ENCODE data around the gene ETS1. TPM values are rescaled to one million over a fixed set of nuclear protein-coding genes. Genes with fewer than 3 reads are reported as not detected.

The ETS1 gene
- polyA plus RNA-seq, 1 donor (not counting 4 experiments of a cell fraction or from before 2014, with no cell fraction given), result 41.0 TPM

DNA sequence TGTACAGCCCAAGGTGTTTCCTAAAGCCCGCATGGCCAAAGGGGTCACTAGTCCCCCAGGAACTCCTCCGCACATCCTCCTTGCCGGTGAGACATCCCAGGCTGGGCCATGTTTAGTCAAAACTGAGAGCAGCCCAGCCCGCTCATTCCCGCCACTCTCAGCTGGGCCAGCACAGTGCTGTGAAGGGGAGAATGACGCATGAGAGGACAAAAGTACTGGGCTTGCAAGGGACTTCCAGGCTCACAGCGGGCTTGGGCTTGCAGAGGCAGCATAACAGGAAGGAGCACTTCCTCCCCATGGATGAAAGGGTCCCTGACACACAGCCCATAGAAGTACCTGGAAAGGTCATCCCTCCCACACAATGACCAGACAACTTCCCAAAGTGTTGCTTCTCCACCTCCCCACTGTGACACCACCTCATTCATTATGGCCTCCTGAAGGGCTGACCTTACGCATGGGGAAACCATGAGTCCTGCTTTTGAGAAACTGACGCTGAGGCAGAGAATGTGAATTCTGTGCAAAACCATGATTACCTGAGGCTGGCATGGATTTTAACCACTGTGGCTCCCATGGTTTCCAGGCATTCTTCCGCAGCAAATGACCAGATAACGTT, 19.1 kb downstream of the ETS1 start:
- FAIRE-seq (no peak), DNase-seq (ENCODE audit: low read depth, low spot score) (no peak)
- H3K4me3 ChIP-seq (ENCODE audit: control insufficient read depth in 2 of 3, extremely low read depth in 1 of 3, insufficient read depth in 2 of 3, low read depth in 1 of 3, low read length in 3 of 3), result no peak overlapping the region
- H3K9ac ChIP-seq (ENCODE audit: control insufficient read depth, extremely low read depth, insufficient read depth, low read length), result no peak overlapping the region
- H3K36me3 ChIP-seq (ENCODE audit: control insufficient read depth in 2 of 2, extremely low read depth in 1 of 2, insufficient read depth in 2 of 2, low read length in 2 of 2), result no peaks in the 10 kb centered on the region
- TF ChIP-seq, protein P1, sequence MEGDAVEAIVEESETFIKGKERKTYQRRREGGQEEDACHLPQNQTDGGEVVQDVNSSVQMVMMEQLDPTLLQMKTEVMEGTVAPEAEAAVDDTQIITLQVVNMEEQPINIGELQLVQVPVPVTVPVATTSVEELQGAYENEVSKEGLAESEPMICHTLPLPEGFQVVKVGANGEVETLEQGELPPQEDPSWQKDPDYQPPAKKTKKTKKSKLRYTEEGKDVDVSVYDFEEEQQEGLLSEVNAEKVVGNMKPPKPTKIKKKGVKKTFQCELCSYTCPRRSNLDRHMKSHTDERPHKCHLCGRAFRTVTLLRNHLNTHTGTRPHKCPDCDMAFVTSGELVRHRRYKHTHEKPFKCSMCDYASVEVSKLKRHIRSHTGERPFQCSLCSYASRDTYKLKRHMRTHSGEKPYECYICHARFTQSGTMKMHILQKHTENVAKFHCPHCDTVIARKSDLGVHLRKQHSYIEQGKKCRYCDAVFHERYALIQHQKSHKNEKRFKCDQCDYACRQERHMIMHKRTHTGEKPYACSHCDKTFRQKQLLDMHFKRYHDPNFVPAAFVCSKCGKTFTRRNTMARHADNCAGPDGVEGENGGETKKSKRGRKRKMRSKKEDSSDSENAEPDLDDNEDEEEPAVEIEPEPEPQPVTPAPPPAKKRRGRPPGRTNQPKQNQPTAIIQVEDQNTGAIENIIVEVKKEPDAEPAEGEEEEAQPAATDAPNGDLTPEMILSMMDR (optimal IDR thresholded peaks at IDR 0.05 in 1 of 3, IDR thresholded peaks at IDR 0.05 in 1 of 3, conservative IDR thresholded peaks at IDR 0.05 in 1 of 3; ENCODE audit: extremely low read depth in 1 of 3, insufficient read depth in 2 of 3, low read length in 3 of 3), result no peak
- no peak for TF ChIP-seq EZH2 (IDR thresholded peaks at IDR 0.05; ENCODE audit: low read length)
- dilution Hi-C loops (cut with MboI; ENCODE audit: extremely low pct_ligation_motif_present, low sequenced_read_pairs), result no loop called here
- H4K20me1 ChIP-seq (ENCODE audit: control insufficient read depth, extremely low read depth, insufficient read depth, low read length), result no peaks in the 10 kb centered on the region
- H3K27ac ChIP-seq (ENCODE audit: control insufficient read depth, insufficient read depth, low read length), result no peak overlapping the region
- H3K4me2 ChIP-seq (ENCODE audit: control insufficient read depth, extremely low read depth, insufficient read depth, low read depth, low read length), result no peak overlapping the region
- no peaks in the 10 kb centered on the region for H3K9me3 ChIP-seq (ENCODE audit: control insufficient read depth, low read depth, low read length)
- H3K9me1 ChIP-seq (ENCODE audit: control insufficient read depth, extremely low read depth, insufficient read depth, low read length), result no peaks in the 10 kb centered on the region
- H3K27me3 ChIP-seq (ENCODE audit: control insufficient read depth, extremely low read depth, insufficient read depth, low read length), result peaks cover 3% of the 10 kb centered on the region
- H3K4me1 ChIP-seq (ENCODE audit: control insufficient read depth, extremely low read depth, insufficient read depth, low read length), result peaks cover 2% of the 10 kb centered on the region
- H3K79me2 ChIP-seq (ENCODE audit: control insufficient read depth, insufficient read depth, low read length), result no peaks in the 10 kb centered on the region
- H2AFZ ChIP-seq (ENCODE audit: control insufficient read depth, low read length), result no peak overlapping the region

DNA sequence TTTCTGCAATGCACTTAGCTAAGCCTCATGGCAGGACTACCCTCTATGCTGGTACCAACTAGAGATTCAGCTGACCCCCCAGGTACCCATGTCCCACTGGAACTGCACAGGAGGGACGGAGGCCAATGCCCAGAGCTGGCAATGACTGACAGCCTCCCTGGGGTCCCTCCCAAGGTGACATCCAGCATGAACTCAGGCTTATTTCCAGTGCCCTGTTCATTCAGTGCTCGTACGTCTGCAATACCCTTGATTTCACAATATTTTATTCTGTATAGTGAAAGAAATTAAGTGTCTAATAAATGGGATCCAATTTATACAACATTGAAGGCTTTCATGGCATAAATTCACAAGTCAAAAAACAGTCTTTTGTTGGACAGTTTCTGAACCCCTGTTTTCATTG, 20.2 kb downstream of the ETS1 start:
- Histone ChIP-seq H3K27ac (ENCODE audit: control insufficient read depth, insufficient read depth, low read length) (no peak overlapping the region), H3K9ac (ENCODE audit: control insufficient read depth, extremely low read depth, insufficient read depth, low read length) (no peak overlapping the region), H4K20me1 (ENCODE audit: control insufficient read depth, extremely low read depth, insufficient read depth, low read length) (no peaks in the 10 kb centered on the region), H3K9me3 (ENCODE audit: control insufficient read depth, low read depth, low read length) (no peaks in the 10 kb centered on the region), H3K9me1 (ENCODE audit: control insufficient read depth, extremely low read depth, insufficient read depth, low read length) (no peaks in the 10 kb centered on the region), H3K36me3 (ENCODE audit: control insufficient read depth in 2 of 2, extremely low read depth in 1 of 2, insufficient read depth in 2 of 2, low read length in 2 of 2) (no peaks in the 10 kb centered on the region), H3K4me1 (ENCODE audit: control insufficient read depth, extremely low read depth, insufficient read depth, low read length) (peaks cover 2% of the 10 kb centered on the region), H3K4me2 (ENCODE audit: control insufficient read depth, extremely low read depth, insufficient read depth, low read depth, low read length) (no peak overlapping the region), H3K27me3 (ENCODE audit: control insufficient read depth, extremely low read depth, insufficient read depth, low read length) (no peaks in the 10 kb centered on the region), H3K4me3 (ENCODE audit: control insufficient read depth in 2 of 3, extremely low read depth in 1 of 3, insufficient read depth in 2 of 3, low read depth in 1 of 3, low read length in 3 of 3) (no peak overlapping the region), H2AFZ (ENCODE audit: control insufficient read depth, low read length) (no peak overlapping the region), H3K79me2 (ENCODE audit: control insufficient read depth, insufficient read depth, low read length) (no peaks in the 10 kb centered on the region)
- FAIRE-seq (no peak), DNase-seq (ENCODE audit: low read depth, low spot score) (no peak)
- dilution Hi-C loops (cut with MboI; ENCODE audit: extremely low pct_ligation_motif_present, low sequenced_read_pairs), result no loop called here
- no peak for TF ChIP-seq EZH2 (IDR thresholded peaks at IDR 0.05; ENCODE audit: low read length)
- TF ChIP-seq, protein P1 (optimal IDR thresholded peaks at IDR 0.05 in 1 of 3, IDR thresholded peaks at IDR 0.05 in 1 of 3, conservative IDR thresholded peaks at IDR 0.05 in 1 of 3; ENCODE audit: extremely low read depth in 1 of 3, insufficient read depth in 2 of 3, low read length in 3 of 3), result no peak

Measured in keratinocyte (primary cell).